Omental fat pad (tissue), 4 donors: ENCODE results near the gene CTDNEP1. TPM values are rescaled to one million over a fixed set of nuclear protein-coding genes. Genes with fewer than 3 reads are reported as not detected.

ENCODE experiments used
- ATAC-seq: fragments of 150-250 bp; one replicate; pipeline ENCODE4 v1.9.1; 2016; ENCODE audit warnings: mild to moderate bottlenecking, moderate library complexity; ENCODE audit not compliant: low FRiP score
- DNase-seq: peaks from one replicate; pipeline ENCODE4 v3.0.0-alpha.2; 2019; ENCODE audit warnings: low spot score
- CTCF ChIP-seq, 3 donors: fragments of 450-650 bp; IDR thresholded peaks; one replicate each; pipeline ENCODE4 v1.5.1; 2016 to 2017; ENCODE audit warnings: antibody characterized with exemption in 3 of 3, mild to moderate bottlenecking in 3 of 3, moderate library complexity in 2 of 3
- total RNA-seq, 4 donors: library from RNA; depleted of rRNA; stranded (reverse); fragments of >200 nt; gene quantifications; one replicate each; pipeline ENCODE4 v1.1.0, GENCODE V29; 2016

The CTDNEP1 gene
- total RNA-seq = 10 to 100 TPM; 47.9 to 66.2 (median 61.8) TPM

GRCh38 chr17:7251661-7252175 lies at the start of gene CTDNEP1:
TSS of gene CTDNEP1 (minus strand) at chr17:7251734. CDS start at chr17:7251296, 438 bp downstream.
- TF ChIP-seq CTCF (IDR thresholded peaks at IDR 0.05) = no peak
- peak; percentile 96 for DNase-seq
- peak; percentile 95 for ATAC-seq

GRCh38 chr17:7296189-7296861 lies 44.8 kb upstream of the CTDNEP1 start:
- ATAC-seq (peak; percentile 73), DNase-seq (no peak)
- peak in 2 of 3 donors; percentile 54 to 95 for TF ChIP-seq CTCF (IDR thresholded peaks at IDR 0.05)

DNA sequence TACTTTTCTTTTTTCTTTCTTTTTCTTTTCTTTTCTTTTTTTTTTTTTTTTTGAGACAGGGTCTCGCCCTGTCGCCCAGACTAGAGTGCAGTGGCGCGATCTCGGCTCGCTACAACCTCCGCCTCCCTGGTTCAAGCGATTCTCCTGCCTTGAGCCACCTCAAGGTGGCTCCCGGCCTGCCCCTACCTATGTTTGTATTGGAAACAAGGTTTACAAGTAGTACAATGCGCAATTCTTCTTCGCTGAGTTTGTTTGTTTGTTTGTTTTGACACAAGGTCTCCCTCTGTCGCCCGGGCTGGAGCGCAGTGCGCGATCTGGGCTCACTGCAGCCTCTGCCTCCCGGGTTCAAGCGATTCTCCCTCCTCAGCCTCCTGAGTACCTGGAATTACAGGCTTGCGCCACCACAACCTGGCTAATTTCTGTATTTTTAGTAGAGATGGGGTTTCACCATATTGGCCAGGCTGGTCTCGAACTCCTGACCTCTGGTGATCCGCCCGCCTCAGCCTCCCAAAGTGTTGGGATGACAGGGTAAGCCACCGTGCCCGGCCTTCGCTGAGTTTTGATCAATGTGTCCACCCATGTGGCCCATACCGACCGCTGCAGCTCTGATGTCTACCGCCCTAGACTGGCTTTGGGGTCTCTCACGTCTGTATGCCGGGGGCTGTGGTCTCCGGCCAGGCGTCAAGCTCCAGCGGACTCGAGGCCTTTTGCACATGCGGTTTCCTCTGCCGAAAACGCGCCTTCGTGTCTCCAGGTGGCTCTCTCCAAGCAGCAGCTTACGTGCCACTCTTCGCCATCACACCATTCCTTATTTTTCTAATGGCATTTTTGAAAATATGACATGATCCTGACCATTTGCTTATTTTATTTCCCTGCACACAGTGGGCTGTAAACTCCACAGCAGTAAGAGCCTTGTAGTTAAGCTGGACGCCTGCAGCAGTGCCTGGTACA lies 44.0 kb upstream of the CTDNEP1 start:
- DNase-seq (no peak), ATAC-seq (no peak)
- no peak for TF ChIP-seq CTCF (IDR thresholded peaks at IDR 0.05)

DNA sequence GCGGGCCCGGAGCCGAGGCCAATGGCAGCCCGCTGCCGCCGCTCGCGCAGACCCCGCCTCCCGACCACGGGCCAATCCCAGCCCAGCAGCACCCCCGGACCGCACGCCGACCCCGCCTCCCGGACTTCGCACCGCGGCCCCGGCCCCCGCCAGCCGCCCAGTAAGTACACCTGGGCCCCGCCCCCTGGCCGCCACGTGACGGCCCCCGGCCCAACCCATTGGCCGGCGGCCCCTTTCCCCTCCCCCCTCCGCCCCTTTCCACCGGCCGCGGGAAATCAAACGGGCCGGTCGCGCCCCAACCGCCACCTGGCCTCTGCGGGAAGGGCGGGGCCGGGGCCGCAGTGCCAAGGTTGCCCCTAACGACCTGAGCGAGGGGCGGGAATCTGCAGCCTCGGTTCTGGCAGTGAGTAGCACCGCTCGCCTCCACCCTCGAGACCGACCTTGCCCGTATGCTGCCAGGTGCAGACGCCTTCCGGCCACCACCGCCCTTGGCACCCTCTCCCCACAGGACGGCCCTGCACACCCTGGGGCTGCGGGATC lies 43.1 kb upstream of the CTDNEP1 start, which contains the start of gene YBX2:
Gene YBX2, minus strand, starts transcription at position 26 of the 540 bp plus-strand sequence. CDS start 139 bp downstream, outside the sequence.
- peak; percentile 36 for ATAC-seq
- peak; percentile 37 for DNase-seq

GRCh38 chr17:7293816-7294613 lies 42.5 kb upstream of the CTDNEP1 start:
- no peak for TF ChIP-seq CTCF (IDR thresholded peaks at IDR 0.05)
- ATAC-seq (peak; percentile 1), DNase-seq (no peak)

More for the DNA sequence above, 43.1 kb upstream of the CTDNEP1 start, which contains the start of gene YBX2:
- TF ChIP-seq CTCF (IDR thresholded peaks at IDR 0.05) = no peak

- no peak for DNase-seq
- ATAC-seq = peak; percentile 70
- TF ChIP-seq CTCF (IDR thresholded peaks at IDR 0.05) = no peak
These were observed 41.6 kb upstream of the CTDNEP1 start for GRCh38 chr17:7293159-7293558.
